Cardiac muscle cell (in vitro differentiated cells and primary cell): Measurements from ENCODE around the gene ACOT7. TPM values are rescaled to one million over a fixed set of nuclear protein-coding genes. Genes with fewer than 3 reads are reported as not detected.

ENCODE experiments used
- DNase-seq, 2 donors: peaks; one replicate each; pipeline versions ENCODE4 v3.0.0 to v3.0.0-alpha.2; 2010 to 2017; ENCODE audit warnings: low read depth in 1 of 2, low spot score in 1 of 2
- H3K27ac ChIP-seq: fragments of 200-600 bp; sonication (generic); 2 replicates; pipeline ENCODE4 v1.5.1; 2016
- H3K27me3 ChIP-seq: fragments of 200-600 bp; sonication (generic); 2 replicates; pipeline ENCODE4 v1.6.0; 2016; ENCODE audit warnings: control low read depth
- H3K36me3 ChIP-seq: fragments of 200-600 bp; sonication (generic); 2 replicates; pipeline ENCODE4 v1.5.1; 2016; ENCODE audit warnings: control low read depth
- H3K4me1 ChIP-seq: fragments of 200-600 bp; sonication (generic); 2 replicates; pipeline ENCODE4 v1.8.1; 2017; ENCODE audit warnings: low read depth, mild to moderate bottlenecking, mixed run types
- H3K4me3 ChIP-seq: fragments of 200-600 bp; sonication (generic); 2 replicates; pipeline ENCODE4 v1.5.1; 2016; ENCODE audit warnings: mild to moderate bottlenecking
- H3K9me3 ChIP-seq: fragments of 200-600 bp; sonication (generic); 2 replicates; pipeline ENCODE4 v1.5.1; 2017; ENCODE audit warnings: low read depth, mild to moderate bottlenecking, control low read depth
- CTCF ChIP-seq: IDR thresholded peaks from 2 replicates; pipeline ENCODE4 v1.5.1; 2012; ENCODE audit warnings: low read depth, mild to moderate bottlenecking, low read length
- polyA plus RNA-seq: library from polyadenylated mRNA; unstranded; fragments of >200 nt; fragmentation: Nextera tagmentation; extraction: Ambion mirVana; gene quantifications from 2 replicates; pipeline ENCODE4 v1.2.1, GENCODE V29; 2016
- total RNA-seq: library from RNA; depleted of rRNA; stranded (reverse); fragments of >200 nt; gene quantifications from 2 replicates; pipeline ENCODE4 v1.2.3, GENCODE V29; 2016

The ACOT7 gene
- total and polyA plus RNA-seq, 2 experiments from 2014 or later, result 11.8 to 51.2 TPM

GRCh38 chr1:6285336-6285735 lies 108.2 kb downstream of the ACOT7 start:
- Histone ChIP-seq H3K36me3 (no peaks in the 10 kb centered on the region), H3K27me3 (no peaks in the 10 kb centered on the region), H3K27ac (no peak overlapping the region), H3K4me1 (peaks cover 2% of the 10 kb centered on the region), H3K4me3 (no peak overlapping the region), H3K9me3 (no peaks in the 10 kb centered on the region)
- no peak for TF ChIP-seq CTCF
- no peak for DNase-seq

DNA sequence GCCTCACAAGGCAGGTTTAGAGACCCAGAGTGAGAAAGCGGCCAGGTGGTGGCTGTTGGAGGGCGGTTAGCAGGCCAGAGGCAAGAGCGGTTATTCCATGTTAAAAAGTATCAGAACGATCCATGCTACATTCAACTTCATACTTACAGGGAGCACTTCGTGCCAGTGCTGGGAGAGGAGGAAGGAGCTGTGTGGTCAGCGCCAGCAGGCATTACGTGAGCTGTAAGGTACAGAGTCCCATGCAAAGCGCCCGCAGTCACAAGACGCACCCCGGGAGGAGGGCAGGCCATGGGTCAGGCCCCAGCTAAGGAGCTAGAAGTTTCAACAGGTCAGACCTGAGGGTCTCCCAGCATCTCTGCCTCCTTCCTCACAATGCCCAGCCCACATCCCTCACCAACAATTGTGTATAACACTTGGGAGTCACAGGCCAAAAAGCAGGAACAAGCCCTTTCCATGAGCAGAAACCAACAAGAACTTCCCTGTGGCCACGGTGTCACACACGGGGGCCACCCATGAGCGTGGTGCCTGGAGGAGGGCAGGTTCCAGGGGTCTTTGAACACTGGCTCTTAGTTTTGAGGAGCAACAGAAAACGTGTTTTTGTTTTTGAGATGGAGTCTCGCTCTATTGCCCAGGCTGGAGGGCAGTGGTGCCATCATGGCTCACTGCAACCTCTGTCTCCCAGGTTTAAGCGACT lies 110.8 kb downstream of the ACOT7 start:
- Histone ChIP-seq H3K27ac (no peak overlapping the region), H3K4me3 (no peak overlapping the region), H3K9me3 (no peaks in the 10 kb centered on the region), H3K27me3 (no peaks in the 10 kb centered on the region), H3K4me1 (peaks cover 9% of the 10 kb centered on the region), H3K36me3 (no peaks in the 10 kb centered on the region)
- TF ChIP-seq CTCF, result no peak
- DNase-seq, result no peak

DNA sequence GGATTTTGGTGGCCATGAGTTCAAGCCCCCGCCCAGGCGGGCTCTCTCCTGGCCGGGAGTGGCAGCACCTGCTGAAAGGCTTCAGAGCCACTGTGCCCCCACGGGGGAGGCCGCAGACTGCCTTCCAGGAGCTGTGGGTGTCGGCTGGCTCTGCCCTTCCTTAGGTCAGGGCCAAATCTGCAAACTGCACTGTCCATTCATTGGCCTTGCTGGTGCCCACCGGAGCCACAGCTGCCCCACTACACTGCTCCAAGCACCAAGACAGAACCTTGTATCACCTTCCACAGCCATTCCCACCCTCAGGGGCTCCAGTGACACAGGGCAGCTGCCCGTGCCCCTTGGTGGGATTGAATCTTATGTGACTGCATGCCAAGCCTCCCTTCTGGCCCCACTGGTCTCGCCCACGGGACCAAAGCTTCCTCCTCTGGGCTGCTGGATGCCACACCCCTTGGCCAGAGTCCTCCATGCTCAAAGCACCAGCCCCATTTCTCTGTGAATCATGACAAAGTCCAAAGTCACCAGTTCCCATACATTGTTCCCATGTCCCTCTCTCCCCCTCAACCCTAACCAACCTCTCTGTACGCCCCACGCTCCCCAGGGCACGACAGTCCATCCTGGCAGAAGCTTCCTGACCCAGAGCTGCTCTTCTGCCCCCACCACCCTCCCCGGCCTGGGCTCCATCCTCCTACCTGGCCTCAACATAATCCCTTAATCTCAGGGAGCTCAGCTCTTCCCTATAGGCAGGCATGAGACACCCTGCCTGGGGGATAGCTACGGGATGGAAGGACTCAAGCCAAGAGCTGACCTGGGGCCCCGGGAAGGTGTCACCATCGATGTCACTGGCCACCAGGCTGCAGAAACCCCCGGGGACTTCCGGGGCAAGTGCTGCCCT lies 111.8 kb downstream of the ACOT7 start:
- H3K27me3 ChIP-seq, result no peaks in the 10 kb centered on the region
- H3K36me3 ChIP-seq, result no peaks in the 10 kb centered on the region
- H3K9me3 ChIP-seq, result no peaks in the 10 kb centered on the region
- peaks cover 13% of the 10 kb centered on the region for H3K4me1 ChIP-seq
- TF ChIP-seq CTCF, result no peak
- no peak overlapping the region for H3K4me3 ChIP-seq
- no peak overlapping the region for H3K27ac ChIP-seq
- DNase-seq, result no peak

GRCh38 chr1:6280761-6281451 lies 112.7 kb downstream of the ACOT7 start:
- Histone ChIP-seq H3K4me3 (no peak overlapping the region), H3K9me3 (no peaks in the 10 kb centered on the region), H3K36me3 (no peaks in the 10 kb centered on the region), H3K27me3 (no peaks in the 10 kb centered on the region), H3K27ac (no peak overlapping the region), H3K4me1 (peaks cover 20% of the 10 kb centered on the region)
- DNase-seq, result peak; percentile 18 to 65
- TF ChIP-seq CTCF, result peak; percentile 28

DNA sequence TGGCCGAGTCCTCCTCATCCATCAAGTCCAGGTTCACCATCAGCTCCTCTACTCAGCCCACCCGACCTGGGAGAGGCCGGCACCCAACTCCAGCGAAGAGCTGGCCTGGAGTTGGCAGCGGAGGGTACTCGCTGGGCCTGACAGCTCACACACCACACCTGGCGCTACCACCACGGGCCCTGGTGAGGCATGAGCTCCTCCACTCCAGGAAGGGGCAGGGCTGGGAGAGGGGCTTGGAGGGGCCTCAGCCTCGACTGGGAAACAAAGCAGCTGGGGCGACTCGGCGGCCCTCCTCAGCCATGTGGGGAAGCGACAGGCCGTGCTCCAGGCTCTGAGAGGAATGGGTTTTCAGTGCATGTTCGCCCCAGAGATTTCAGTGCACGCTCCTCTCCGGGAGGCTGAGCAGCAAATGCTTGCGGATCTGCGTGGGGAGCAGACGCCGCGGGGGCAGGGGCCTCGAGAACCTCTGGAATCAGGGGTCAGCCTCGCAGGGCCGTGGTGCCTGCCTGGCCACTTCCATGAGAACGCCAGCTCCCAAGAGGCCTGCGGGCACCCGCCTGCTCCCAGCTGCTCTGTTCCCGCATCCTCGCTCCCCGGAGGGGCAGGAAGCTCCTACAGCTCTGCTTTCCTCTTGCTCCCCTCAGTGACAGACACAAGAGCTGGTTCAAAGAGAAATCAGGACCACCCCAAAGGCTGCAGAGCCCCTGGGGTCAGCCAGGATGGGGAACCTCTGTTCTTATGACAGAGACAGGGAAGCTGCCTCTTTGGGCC lies 113.8 kb downstream of the ACOT7 start:
- Histone ChIP-seq H3K36me3 (no peaks in the 10 kb centered on the region), H3K4me1 (peaks cover 23% of the 10 kb centered on the region), H3K27me3 (no peaks in the 10 kb centered on the region), H3K27ac (no peak overlapping the region), H3K4me3 (no peak overlapping the region), H3K9me3 (no peaks in the 10 kb centered on the region)
- no peak for DNase-seq
- no peak for TF ChIP-seq CTCF
